Adrenal gland (tissue), 12 donors: ENCODE results near the gene SERTAD2. TPM values are rescaled to one million over a fixed set of nuclear protein-coding genes. Genes with fewer than 3 reads are reported as not detected.

Source experiments
- DNase-seq, 7 donors: peaks; one replicate each; pipeline ENCODE4 v3.0.0-alpha.2; 2019 to 2020
- H3K27ac ChIP-seq, 5 donors: fragments of 200-600 bp; sonication (generic) in 4 of 5; 1 replicate in 3 of 5; 2 replicates in 2 of 5; pipeline versions ENCODE4 v1.5.1 to v1.8.0; 2016 to 2020; ENCODE audit warnings: mild to moderate bottlenecking in 1 of 5
- H3K27me3 ChIP-seq: fragments of 200-600 bp; 2 replicates; pipeline ENCODE4 v1.8.0; 2021
- H3K36me3 ChIP-seq, 2 donors: fragments of 200-600 bp; replicated peaks in 1 of 2; 1 replicate in 1 of 2; 2 replicates in 1 of 2; pipeline versions ENCODE4 v1.5.1 to v1.8.0; 2018 to 2022
- H3K4me1 ChIP-seq, 2 donors: fragments of 200-600 bp; replicated peaks in 1 of 2; 1 replicate in 1 of 2; 2 replicates in 1 of 2; pipeline versions ENCODE4 v1.5.1 to v1.8.0; 2018 to 2021
- H3K4me3 ChIP-seq, 4 donors: fragments of 200-600 bp; sonication (generic) in 3 of 4; one replicate each; pipeline ENCODE4 v1.5.1; 2016 to 2018
- H3K9me3 ChIP-seq, 3 donors: fragments of 200-600 bp; sonication (generic) in 1 of 3; replicated peaks in 1 of 3; 1 replicate in 2 of 3; 2 replicates in 1 of 3; pipeline versions ENCODE4 v1.5.1 to v1.8.0; 2016 to 2021
- POLR2A ChIP-seq, 2 donors: fragments of 450-650 bp; IDR thresholded peaks; one replicate each; pipeline ENCODE4 v1.6.1; 2017; ENCODE audit warnings: antibody characterized with exemption in 2 of 2, mild to moderate bottlenecking in 2 of 2, moderate library complexity in 1 of 2
- WGBS, 4 donors: extraction: QIAGEN DNeasy Blood & Tissue Kit in 2 of 4; methylation state at CpG; one replicate each; pipeline versions ENCODE4 v1.1.5 to v1.1.7; 2013 to 2017; 5-methylcytosine and 5-hydroxymethylcytosine counted together
- intact Hi-C, 2 donors: fragments of 100-400 bp; cut with DNase I; formaldehyde crosslinking; loops; one replicate each; pipeline versions ENCODE4 v1.14.1 to v1.15.0; 2022 to 2023
- polyA plus RNA-seq, 3 donors: library from polyadenylated mRNA; stranded (reverse); fragments of 200-250 nt in 2 of 3; fragments of 350-450 nt in 1 of 3; fragmentation: Illumina TruSeq in 1 of 3; extraction: RNeasy Lipid Tissue Mini Kit (QIAGEN cat#74804) in 1 of 3; gene quantifications; one replicate each; pipeline ENCODE4 v1.2.3, GENCODE V29; 2013 to 2014
- total RNA-seq, 9 donors: library from RNA; depleted of rRNA in 4 of 9; stranded (reverse); fragments of >200 nt in 4 of 9; fragments of 120-200 nt in 1 of 9; fragmentation: NEBNext Ultra II Directional in 1 of 9; extraction: Animal tissue kit (Norgen Biotek cat#: 25700) in 1 of 9; gene quantifications; one replicate each; pipeline versions ENCODE4 v1.1.0 to v1.2.4, GENCODE V29; 2013 to 2023
- TF ChIP-seq, protein P1 (sequence below), 6 experiments: fragments of 450-650 bp in 4 of 6; fragments of 200-600 bp in 2 of 6; sonication (generic) in 1 of 6; IDR thresholded peaks; 1 replicate in 5 of 6; 2 replicates in 1 of 6; pipeline versions ENCODE4 v1.5.1 to v1.8.0; 2016 to 2021; ENCODE audit warnings: antibody characterized with exemption in 6 of 6, mild to moderate bottlenecking in 2 of 6, moderate library complexity in 1 of 6
- donor health status: healthy with polysubstance abuse.
- donor health status: Bipolar disorder and iron deficiency.
- donor health status: DM: yes; HTN: yes; CAD: no.
- donor health status: DM: no; HTN: no; CAD: no.
- donor health status: DM: no; HTN: no; CAD: no.
- donor health status: DM: yes; HTN: yes; CAD: no.

The SERTAD2 gene
- total and polyA plus RNA-seq, 12 donors, result 5.1 to 18.3 (median 11.3) TPM

DNA sequence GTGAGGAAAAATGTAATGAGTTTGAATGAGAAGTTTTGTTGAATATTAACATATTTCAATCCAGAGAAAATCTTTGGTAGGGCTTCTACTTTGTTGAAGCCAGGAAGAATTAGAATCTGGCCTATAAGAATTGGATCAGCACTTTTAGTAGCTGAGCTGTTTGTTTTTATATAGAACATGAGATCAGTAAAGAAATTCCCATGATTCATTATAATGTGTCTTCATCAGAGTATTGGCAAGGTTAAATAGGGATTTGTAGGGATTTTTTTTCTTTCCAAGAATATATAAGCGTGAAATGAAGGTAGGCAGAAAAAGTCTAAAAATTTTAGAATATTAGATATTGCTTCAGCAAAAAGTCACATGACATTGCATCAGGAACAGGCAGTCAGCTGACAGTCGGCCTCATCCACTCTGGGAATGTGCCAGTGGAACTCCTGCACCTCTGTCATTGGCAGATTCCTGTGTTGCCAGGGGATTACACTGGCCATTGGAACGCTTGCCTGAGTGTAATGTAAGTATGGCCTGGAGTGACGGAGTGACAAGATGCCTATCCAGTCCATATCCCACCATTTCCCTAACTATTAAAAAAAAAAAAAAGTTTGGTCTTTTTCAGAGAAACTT, 60.6 kb downstream of the SERTAD2 start:
- H3K4me3 ChIP-seq, result no peak overlapping the region
- H3K27ac ChIP-seq, result no peak overlapping the region
- TF ChIP-seq, protein P1, sequence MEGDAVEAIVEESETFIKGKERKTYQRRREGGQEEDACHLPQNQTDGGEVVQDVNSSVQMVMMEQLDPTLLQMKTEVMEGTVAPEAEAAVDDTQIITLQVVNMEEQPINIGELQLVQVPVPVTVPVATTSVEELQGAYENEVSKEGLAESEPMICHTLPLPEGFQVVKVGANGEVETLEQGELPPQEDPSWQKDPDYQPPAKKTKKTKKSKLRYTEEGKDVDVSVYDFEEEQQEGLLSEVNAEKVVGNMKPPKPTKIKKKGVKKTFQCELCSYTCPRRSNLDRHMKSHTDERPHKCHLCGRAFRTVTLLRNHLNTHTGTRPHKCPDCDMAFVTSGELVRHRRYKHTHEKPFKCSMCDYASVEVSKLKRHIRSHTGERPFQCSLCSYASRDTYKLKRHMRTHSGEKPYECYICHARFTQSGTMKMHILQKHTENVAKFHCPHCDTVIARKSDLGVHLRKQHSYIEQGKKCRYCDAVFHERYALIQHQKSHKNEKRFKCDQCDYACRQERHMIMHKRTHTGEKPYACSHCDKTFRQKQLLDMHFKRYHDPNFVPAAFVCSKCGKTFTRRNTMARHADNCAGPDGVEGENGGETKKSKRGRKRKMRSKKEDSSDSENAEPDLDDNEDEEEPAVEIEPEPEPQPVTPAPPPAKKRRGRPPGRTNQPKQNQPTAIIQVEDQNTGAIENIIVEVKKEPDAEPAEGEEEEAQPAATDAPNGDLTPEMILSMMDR (IDR thresholded peaks at IDR 0.05), result no peak
- TF ChIP-seq POLR2A (IDR thresholded peaks at IDR 0.05), result no peak
- 70 to 83% (median 79%) methylated on average over 4 of the region's 4 CpGs for whole genome bisulfite sequencing, 4 donors
- H3K4me1 ChIP-seq, result no peaks in the 10 kb centered on the region
- H3K27me3 ChIP-seq, result no peaks in the 10 kb centered on the region
- intact Hi-C loops, result loop anchor here (5.0 to 10.0 kb wide), 2 partner anchors 52 to 274 kb away; no protein-coding TSS in a partner anchor
- peaks cover 0 to 9% of the 10 kb centered on the region in 2 donors for H3K36me3 ChIP-seq
- DNase-seq, result peak in 6 of 7 donors; percentile 47 to 79 (median 76)
- H3K9me3 ChIP-seq, result no peaks in the 10 kb centered on the region

DNA sequence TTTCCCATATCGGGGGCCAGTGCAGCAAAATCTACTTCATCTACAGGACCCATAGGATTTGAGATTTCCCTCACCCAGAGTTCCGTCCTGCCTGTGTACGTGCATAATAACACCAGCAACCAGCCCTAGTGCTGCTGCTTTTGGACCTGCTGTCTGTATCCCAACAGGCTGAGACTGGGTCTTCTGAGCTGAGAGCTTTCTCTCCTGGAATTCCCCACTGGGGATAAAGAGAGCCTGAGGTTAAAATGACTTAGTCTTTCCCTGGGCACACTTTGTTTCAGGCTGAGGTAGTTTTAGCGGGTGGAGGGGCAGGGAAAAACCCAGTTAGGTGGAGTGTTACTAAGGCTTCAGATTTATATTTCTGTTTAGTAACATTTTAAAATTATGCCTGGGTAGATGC, 62.5 kb downstream of the SERTAD2 start:
- Histone ChIP-seq H3K27ac (no peak overlapping the region), H3K9me3 (no peaks in the 10 kb centered on the region), H3K4me1 (peaks cover 0 to 10% of the 10 kb centered on the region in 2 donors), H3K36me3 (peaks cover 0 to 9% of the 10 kb centered on the region in 2 donors), H3K27me3 (no peaks in the 10 kb centered on the region), H3K4me3 (no peak overlapping the region)
- DNase-seq, result no peak
- WGBS, 4 donors, result 87 to 96% (median 92%) methylated on average over 4 of the region's 4 CpGs
- TF ChIP-seq POLR2A (IDR thresholded peaks at IDR 0.05), result no peak
- TF ChIP-seq, protein P1 (IDR thresholded peaks at IDR 0.05), result no peak
- intact Hi-C loops, result loop anchor here (5.0 to 10.0 kb wide), 2 partner anchors 54 to 276 kb away; no protein-coding TSS in a partner anchor

DNA sequence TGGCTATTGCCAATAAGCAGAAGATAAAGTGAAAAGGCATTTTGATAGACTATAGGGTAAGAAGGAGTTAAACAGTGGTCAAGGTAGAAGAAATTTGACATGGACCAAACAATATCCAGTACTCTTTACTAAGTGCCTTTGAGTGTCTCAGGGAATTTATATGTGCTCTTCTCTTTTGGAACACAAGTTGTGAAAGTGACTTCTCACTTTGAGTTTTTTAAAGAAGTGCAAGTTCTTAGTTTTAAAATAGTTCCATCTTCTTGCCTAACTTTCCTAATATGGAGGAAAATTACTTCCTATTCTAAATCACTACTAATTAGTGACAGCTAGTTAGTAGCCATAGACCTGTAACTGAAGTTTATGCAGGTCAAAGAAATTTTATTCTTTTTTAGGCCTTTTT, 66.2 kb downstream of the SERTAD2 start:
- peaks cover 0 to 10% of the 10 kb centered on the region in 2 donors for H3K4me1 ChIP-seq
- no peak for DNase-seq
- H3K4me3 ChIP-seq, result no peak overlapping the region
- no peak overlapping the region for H3K27ac ChIP-seq
- H3K36me3 ChIP-seq, result peaks cover 0 to 13% of the 10 kb centered on the region in 2 donors
- intact Hi-C loops, result loop anchor here in 1 of 2 donors (5.0 kb wide), 1 partner anchor 280 kb away; no protein-coding TSS in a partner anchor
- TF ChIP-seq POLR2A (IDR thresholded peaks at IDR 0.05), result no peak
- TF ChIP-seq, protein P1 (IDR thresholded peaks at IDR 0.05), result no peak
- no peaks in the 10 kb centered on the region for H3K27me3 ChIP-seq
- H3K9me3 ChIP-seq, result no peaks in the 10 kb centered on the region

DNA sequence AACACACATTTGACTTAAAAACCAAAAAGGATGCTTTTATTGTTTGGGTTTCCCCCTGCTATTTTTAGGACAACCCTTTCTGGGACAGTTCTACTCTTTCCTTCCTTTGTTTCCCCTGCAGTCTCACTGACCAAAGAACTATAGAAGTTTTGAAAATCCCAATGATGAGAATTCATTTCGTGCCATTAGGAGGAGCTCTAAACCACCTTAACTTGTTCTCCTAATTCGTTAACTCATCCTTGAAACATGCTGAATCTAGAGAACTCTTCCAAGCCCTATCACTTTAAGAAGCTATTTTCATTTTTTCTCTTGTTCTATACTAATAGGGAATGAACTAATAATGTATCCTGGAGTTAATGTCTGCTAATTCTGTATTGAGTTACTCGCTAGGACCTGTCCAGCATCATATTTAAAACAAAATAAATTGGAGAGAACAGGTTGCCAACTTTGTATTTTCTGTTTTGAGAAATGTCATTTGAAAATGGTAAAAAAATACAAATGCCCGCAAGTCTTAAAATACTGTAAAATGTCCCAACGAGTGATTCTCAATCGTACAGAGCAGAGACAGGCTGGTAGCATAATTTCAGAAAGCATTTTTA, 66.7 kb downstream of the SERTAD2 start:
- no peak overlapping the region for H3K27ac ChIP-seq
- peaks cover 0 to 13% of the 10 kb centered on the region in 2 donors for H3K36me3 ChIP-seq
- TF ChIP-seq POLR2A (IDR thresholded peaks at IDR 0.05), result no peak
- TF ChIP-seq, protein P1 (IDR thresholded peaks at IDR 0.05), result peak; percentile 35 to 81 (median 69)
- 34 to 41% (median 39%) methylated on average over 6 of the region's 6 CpGs for WGBS, 4 donors
- DNase-seq, result no peak
- peaks cover 0 to 10% of the 10 kb centered on the region in 2 donors for H3K4me1 ChIP-seq
- no peaks in the 10 kb centered on the region for H3K27me3 ChIP-seq
- intact Hi-C loops, result loop anchor here in 1 of 2 donors (5.0 kb wide), 1 partner anchor 280 kb away; no protein-coding TSS in a partner anchor
- H3K9me3 ChIP-seq, result no peaks in the 10 kb centered on the region
- no peak overlapping the region for H3K4me3 ChIP-seq
